Activated effector memory CD4-positive, alpha-beta T cell treated with Interleukin-2 at 50 U/mL for 16 hours (primary cell): ENCODE results near the gene MYO7A.

Experiments used
- DNase-seq: peaks from one replicate; pipeline ENCODE4 v3.0.0-alpha.2; 2020

Gene MYO7A

GRCh38 chr11:77147668-77148321 is 19.7 kb downstream of the MYO7A start:
- DNase-seq, result peak; percentile 26

- DNase-seq, result no peak
Observed at GRCh38 chr11:77148963-77149715, 21.1 kb downstream of the MYO7A start.

- no peak for DNase-seq
Observed at GRCh38 chr11:77149716-77150392, 21.8 kb downstream of the MYO7A start.

GRCh38 chr11:77150836-77151235 is 22.8 kb downstream of the MYO7A start:
- DNase-seq, result no peak

- DNase-seq, result peak; percentile 48
Observed at GRCh38 chr11:77151804-77152509, 23.9 kb downstream of the MYO7A start.

GRCh38 chr11:77152846-77153245 is 24.8 kb downstream of the MYO7A start:
- no peak for DNase-seq

- no peak for DNase-seq
Observed at GRCh38 chr11:77153276-77154185, 25.5 kb downstream of the MYO7A start.

GRCh38 chr11:77154381-77155081 is 26.5 kb downstream of the MYO7A start:
- DNase-seq, result no peak

- DNase-seq, result no peak
Observed at GRCh38 chr11:77155082-77155475, 27.0 kb downstream of the MYO7A start.

GRCh38 chr11:77155556-77156130 is 27.6 kb downstream of the MYO7A start:
- no peak for DNase-seq

GRCh38 chr11:77156396-77157195 is 28.6 kb downstream of the MYO7A start:
- no peak for DNase-seq

GRCh38 chr11:77158041-77158695 is 30.1 kb downstream of the MYO7A start:
- DNase-seq, result no peak

GRCh38 chr11:77159219-77159936 is 31.3 kb downstream of the MYO7A start:
- DNase-seq, result no peak

GRCh38 chr11:77159937-77160495 is 32.0 kb downstream of the MYO7A start:
- no peak for DNase-seq

- DNase-seq, result no peak
Observed at GRCh38 chr11:77163271-77163670, 35.2 kb downstream of the MYO7A start.

- DNase-seq, result no peak
Observed at GRCh38 chr11:77165066-77165465, 37.0 kb downstream of the MYO7A start.

- DNase-seq, result no peak
Observed at GRCh38 chr11:77166021-77166420, 38.0 kb downstream of the MYO7A start.

- no peak for DNase-seq
Observed at GRCh38 chr11:77167111-77167626, 39.1 kb downstream of the MYO7A start.
